ENCODE results near the gene ZFP1.

GRCh38 chr16:75131081-75131480 lies 17.2 kb upstream of the ZFP1 start:
- TF ChIP-seq GLIS3 (CRISPR knock-in tag; IDR thresholded peaks at IDR 0.05) (no peak), CREB5 (CRISPR knock-in tag; IDR thresholded peaks at IDR 0.05; ENCODE audit: low read depth) (no peak), RARB (CRISPR knock-in tag; IDR thresholded peaks at IDR 0.05) (no peak), ZNF8 (CRISPR knock-in tag; IDR thresholded peaks at IDR 0.05) (no peak)
